ENCODE measurements around the gene GRIFIN.

DNA sequence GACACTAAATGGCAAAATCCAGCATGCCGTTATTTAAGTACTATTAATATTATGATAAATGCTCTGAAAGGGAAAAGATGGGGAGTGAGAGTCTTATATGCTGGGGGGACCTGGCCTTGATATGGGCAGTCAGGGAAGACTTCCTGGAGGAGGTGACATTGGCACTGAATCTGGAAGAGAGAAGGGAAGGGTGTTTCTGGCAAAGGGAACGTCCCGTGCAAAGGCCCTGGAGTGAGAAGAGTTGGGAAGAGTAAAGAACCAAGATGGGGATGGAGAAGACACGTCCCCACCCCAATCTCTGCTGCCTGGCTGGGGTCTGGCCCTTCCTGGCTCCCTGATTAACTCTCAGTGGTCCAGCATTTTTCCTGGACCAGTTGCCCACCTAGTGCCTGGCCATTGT lies 5.0 kb upstream of the GRIFIN start:
- TF ChIP-seq, protein P1, sequence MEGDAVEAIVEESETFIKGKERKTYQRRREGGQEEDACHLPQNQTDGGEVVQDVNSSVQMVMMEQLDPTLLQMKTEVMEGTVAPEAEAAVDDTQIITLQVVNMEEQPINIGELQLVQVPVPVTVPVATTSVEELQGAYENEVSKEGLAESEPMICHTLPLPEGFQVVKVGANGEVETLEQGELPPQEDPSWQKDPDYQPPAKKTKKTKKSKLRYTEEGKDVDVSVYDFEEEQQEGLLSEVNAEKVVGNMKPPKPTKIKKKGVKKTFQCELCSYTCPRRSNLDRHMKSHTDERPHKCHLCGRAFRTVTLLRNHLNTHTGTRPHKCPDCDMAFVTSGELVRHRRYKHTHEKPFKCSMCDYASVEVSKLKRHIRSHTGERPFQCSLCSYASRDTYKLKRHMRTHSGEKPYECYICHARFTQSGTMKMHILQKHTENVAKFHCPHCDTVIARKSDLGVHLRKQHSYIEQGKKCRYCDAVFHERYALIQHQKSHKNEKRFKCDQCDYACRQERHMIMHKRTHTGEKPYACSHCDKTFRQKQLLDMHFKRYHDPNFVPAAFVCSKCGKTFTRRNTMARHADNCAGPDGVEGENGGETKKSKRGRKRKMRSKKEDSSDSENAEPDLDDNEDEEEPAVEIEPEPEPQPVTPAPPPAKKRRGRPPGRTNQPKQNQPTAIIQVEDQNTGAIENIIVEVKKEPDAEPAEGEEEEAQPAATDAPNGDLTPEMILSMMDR (IDR thresholded peaks at IDR 0.05): no peak
- no peak for TF ChIP-seq POLR2A (IDR thresholded peaks at IDR 0.05)
